OCI-M2 (cell line): ENCODE data around the gene MYH7.
"Not testable (repeated sequence)": the region's sequence is repeated elsewhere in the genome, so short reads cannot be mapped to it uniquely, and the experiment has no call there.

ENCODE experiments used
- DNase-seq: peaks from one replicate; lab custom pipeline; 2025; ENCODE audit not compliant: unreplicated experiment; lab: John Stamatoyannopoulos, UW

The MYH7 gene

GRCh38 chr14:23435543-23436326, at the start of gene MYH7:
Gene MYH7 (minus strand): TSS chr14:23435660. CDS start chr14:23433732, 1,928 bp downstream.
- DNase-seq, result no peak

DNA sequence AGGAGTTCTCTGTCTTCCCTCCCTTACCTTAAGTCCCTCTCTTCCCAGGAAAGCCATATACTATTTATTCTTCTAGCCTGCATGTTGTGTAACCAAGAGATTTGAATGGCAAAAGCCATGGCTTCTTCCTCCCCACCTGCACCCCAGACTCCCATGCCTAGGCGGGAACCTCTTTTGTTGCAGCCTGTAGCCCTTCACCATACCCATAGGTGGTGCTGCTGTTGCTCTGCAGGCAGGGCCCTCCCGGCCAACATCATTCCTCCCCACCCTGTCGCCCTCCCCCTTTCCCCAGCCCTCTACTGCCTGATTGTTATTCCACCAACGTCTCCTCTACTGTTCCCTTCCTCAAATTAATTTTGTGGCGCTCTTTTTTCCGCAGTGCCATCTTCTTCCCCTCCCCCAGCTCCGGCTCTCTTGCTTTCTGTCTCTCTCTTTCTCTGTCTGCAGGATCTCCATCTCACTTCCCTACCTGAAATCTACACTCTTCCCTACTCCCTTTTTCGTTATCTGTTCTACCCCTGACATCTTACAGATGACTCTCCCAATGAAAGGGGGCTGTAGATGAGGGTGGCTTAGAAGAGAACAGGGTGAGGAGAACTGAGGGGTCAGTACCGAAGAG, 47.9 kb upstream of the MYH7 start:
- no peak for DNase-seq

DNA sequence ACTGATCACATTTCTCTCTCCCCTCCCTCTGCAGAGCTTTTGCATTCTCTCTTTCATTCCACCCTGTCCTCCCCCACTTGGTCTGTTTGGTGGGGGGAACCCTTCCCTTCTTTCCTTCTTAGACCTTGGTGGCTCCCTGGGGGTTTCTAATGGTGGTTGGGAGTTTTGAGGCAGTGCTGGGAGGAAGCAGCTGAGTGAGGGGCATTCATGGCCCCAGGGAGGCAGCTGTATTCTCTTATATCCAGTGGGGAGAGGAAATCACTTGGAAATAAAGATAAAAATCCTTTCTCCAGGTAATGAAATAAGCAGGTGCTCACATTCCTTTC, 47.3 kb upstream of the MYH7 start:
- DNase-seq, result no peak

DNA sequence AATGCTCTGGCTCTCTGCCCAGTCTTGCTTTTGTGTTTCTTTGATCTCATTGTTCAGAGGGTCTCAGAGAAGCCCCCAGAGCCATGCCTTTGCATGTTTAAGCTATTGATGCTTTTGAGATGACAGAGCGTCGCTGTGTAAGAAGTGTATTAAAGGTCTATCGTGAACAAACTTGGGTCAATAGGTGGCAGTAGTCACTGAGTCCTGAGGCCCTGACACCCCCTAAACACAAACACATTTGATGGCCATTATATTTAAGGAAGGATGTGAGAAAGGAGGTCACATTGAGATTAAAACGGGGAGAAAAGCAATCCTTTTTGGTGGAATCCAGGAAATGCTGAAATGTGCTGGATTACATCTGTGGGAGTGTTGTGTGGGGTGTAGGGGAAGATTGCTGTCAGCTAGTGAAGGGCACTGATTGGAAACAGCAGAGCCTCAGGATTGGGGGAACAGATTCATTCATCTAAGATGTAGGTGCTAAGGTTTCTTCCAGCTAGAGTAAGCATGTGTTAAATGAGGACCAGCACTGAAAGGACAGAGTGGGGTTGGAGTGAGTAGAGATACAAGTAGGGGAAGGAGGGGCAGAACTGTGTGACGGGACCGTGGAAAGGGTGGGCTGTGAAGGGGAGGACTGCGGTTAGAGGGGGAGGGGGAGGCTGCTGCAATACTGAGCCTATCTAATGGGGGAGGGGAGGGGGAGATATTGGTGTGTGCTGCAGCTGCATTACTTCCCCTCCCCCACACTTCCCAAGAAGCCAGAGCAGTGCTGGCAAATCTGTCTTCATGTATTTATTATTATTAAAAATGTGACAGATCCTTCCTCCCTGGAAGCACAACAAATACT, 46.7 kb upstream of the MYH7 start:
- no peak for DNase-seq

GRCh38 chr14:23481362-23481970, 46.0 kb upstream of the MYH7 start:
- no peak for DNase-seq

- no peak for DNase-seq
Observed at GRCh38 chr14:23478109-23478759, 42.8 kb upstream of the MYH7 start.

GRCh38 chr14:23470947-23471346, 35.5 kb upstream of the MYH7 start:
- DNase-seq, result no peak

GRCh38 chr14:23469906-23470403, 34.5 kb upstream of the MYH7 start:
- no peak for DNase-seq

- DNase-seq, result peak; percentile 96
Observed at GRCh38 chr14:23469127-23469905, 33.9 kb upstream of the MYH7 start, which contains the start of gene NGDN. Gene NGDN (plus strand): TSS chr14:23469703. CDS start chr14:23469716, 13 bp downstream.

DNA sequence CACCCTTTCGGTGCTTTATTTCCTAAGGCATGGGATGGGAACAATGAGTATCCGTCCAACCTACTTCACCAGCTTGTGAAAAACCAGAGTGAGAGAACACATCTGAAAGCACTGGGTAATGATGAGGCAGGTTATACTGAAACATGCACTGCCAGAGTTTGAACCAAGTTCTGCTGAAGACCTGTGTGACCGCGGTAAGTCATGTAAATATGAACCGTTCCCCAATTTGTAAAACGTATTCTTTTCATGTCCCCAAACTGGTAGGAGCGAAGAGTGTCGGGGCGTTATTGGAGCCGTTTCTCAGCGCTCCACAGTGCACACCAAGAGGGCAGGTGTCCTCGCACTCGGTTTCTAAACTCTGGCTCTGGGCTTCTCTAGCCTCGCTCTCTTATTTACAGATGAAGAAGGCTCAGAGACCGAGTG, 33.3 kb upstream of the MYH7 start:
- DNase-seq, result no peak

GRCh38 chr14:23465261-23465660, 29.8 kb upstream of the MYH7 start:
- no peak for DNase-seq

DNA sequence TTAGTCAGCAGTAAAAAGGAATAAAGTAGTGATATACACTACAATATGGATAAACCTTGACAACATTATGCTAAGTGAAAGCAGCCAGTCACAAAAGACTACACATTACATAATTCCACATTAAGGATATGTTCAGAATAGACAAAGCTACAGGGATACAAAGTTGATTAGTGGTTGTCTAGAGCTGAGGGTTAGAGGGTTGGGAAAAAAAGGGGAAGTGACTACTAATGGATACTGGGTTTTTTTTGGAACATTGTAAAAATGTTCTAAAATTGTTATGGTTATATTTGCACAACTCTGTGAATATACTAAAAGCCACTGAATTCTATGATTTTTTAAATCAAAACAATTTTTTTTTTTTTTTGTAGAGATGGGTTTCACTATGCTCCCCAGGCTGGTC, 29.2 kb upstream of the MYH7 start:
- no peak for DNase-seq

- DNase-seq, result no peak
Observed at GRCh38 chr14:23460960-23461359, 25.5 kb upstream of the MYH7 start.

DNA sequence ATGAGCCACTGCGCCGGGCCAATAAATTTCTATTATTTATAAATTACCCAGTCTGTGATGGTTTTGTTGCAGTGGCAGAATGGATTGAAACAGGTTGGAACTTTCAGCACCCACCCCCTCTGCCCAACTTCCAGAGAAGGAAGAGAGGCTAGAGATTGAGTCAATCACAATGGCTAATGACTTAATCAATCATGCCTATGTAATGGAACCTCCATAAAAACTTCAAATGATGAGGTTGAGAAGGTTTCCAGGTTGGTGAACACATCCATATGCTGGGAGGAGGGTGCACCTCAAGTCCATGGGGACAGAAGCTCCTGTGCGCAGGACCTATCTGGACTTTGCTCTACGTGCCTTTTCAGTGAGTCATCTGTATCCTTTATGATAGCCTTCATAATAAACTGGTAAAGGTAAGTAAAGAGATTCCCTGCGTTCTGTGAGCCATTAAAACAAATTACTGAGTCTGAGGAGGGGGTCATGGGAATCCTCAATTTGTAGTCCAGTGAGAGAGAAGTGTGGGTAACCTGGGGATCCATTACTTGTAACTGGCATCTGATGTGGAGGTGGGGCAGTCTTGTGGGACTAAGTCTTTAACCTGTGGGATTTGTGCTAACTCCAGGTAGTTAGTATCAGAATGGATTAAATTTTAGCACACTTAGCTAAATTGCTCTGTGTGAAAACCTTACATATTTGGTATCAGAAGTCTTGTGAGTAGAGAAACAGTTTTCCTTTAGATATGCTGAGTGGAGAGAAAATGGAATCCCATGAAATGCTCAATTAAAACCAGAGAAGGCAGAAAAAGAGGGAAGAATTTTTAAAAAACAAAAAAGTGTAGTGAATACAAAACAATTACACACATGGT, 22.4 kb upstream of the MYH7 start:
- DNase-seq, result no peak

- not testable (repeated sequence) for DNase-seq
Observed at GRCh38 chr14:23456883-23457586, 21.6 kb upstream of the MYH7 start.

GRCh38 chr14:23454445-23454856, 19.0 kb upstream of the MYH7 start:
- peak; percentile 91 for DNase-seq

DNA sequence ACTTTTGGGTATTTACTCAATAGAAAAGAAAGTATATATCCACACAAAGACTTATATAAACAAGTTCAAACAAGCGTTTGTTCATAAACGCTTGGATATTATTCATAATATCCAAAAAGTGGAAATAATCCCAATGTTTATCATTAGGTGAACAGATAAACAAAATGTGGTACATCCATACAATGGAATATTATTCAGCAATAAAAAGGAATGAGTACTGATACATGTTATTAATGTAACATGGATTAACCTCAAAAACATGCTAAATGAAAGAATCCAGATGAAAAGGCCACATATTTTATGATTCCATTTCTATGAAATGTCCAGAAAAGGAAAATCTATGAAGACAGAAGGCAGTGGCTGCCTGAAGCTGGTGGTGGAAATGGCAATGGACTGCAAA, 16.8 kb upstream of the MYH7 start:
- DNase-seq, result no peak

- DNase-seq, result no peak
Observed at GRCh38 chr14:23450379-23450778, 14.9 kb upstream of the MYH7 start.
